Measurements from ENCODE around the gene SEMA3G.

DNA sequence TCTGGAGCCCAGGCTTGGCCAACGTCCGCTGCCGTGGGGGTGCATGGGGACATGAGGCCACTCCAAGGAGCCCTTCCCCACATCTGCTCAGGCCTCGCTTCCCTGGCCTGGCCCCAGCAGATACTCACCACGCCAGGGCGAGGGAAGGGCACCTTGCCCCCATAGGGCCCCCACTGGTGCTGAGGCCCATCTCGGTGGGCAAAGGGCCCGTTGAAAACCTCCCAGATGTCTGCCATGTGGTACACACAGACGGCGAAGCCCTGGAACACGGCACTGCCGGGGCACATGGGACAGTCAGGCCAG is 4.7 kb downstream of the SEMA3G start:
- TF ChIP-seq, protein P1, sequence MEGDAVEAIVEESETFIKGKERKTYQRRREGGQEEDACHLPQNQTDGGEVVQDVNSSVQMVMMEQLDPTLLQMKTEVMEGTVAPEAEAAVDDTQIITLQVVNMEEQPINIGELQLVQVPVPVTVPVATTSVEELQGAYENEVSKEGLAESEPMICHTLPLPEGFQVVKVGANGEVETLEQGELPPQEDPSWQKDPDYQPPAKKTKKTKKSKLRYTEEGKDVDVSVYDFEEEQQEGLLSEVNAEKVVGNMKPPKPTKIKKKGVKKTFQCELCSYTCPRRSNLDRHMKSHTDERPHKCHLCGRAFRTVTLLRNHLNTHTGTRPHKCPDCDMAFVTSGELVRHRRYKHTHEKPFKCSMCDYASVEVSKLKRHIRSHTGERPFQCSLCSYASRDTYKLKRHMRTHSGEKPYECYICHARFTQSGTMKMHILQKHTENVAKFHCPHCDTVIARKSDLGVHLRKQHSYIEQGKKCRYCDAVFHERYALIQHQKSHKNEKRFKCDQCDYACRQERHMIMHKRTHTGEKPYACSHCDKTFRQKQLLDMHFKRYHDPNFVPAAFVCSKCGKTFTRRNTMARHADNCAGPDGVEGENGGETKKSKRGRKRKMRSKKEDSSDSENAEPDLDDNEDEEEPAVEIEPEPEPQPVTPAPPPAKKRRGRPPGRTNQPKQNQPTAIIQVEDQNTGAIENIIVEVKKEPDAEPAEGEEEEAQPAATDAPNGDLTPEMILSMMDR (IDR thresholded peaks at IDR 0.05; ENCODE audit: low read depth, low read length, poor library complexity, severe bottlenecking): no peak
- no peak for TF ChIP-seq EZH2phosphoT487 (IDR thresholded peaks at IDR 0.05; ENCODE audit: borderline replicate concordance, low read length)
